VCaP (cell line): ENCODE data around the gene VAT1L.
A peak's percentile ranks its signal among the peaks of the same experiment; 100 is the strongest.

Experiments
- H3K27ac ChIP-seq: fragments of 450-650 bp; 2 replicates; pipeline ENCODE4 v1.5.1; 2017
- TF ChIP-seq, protein P1 (sequence below): fragments of 450-650 bp; conservative IDR thresholded peaks from 2 replicates; pipeline ENCODE4 v1.5.1; 2017; ENCODE audit warnings: mild to moderate bottlenecking, moderate library complexity

VAT1L gene

DNA sequence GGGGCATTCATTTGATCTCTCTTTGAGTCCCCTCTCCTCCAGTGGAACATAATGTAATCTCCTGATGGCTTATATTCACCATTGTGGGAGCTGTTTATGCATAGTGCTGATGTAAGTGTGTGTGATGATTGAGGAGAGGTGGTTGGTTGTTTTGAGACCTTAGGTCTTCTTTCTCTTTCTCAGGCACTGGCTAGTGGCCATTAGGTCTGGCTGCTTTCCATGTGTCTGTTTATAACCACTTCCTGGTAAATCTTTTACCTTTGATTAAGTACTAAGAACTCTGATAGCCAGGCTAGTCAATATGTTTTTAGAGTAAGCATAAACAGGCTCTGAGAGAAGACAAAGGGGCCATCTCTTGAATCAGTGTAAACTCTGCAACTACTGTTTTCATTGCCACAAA is 27.9 kb downstream of the VAT1L start:
- peak overlapping the region; percentile 60 for H3K27ac ChIP-seq
- TF ChIP-seq, protein P1, sequence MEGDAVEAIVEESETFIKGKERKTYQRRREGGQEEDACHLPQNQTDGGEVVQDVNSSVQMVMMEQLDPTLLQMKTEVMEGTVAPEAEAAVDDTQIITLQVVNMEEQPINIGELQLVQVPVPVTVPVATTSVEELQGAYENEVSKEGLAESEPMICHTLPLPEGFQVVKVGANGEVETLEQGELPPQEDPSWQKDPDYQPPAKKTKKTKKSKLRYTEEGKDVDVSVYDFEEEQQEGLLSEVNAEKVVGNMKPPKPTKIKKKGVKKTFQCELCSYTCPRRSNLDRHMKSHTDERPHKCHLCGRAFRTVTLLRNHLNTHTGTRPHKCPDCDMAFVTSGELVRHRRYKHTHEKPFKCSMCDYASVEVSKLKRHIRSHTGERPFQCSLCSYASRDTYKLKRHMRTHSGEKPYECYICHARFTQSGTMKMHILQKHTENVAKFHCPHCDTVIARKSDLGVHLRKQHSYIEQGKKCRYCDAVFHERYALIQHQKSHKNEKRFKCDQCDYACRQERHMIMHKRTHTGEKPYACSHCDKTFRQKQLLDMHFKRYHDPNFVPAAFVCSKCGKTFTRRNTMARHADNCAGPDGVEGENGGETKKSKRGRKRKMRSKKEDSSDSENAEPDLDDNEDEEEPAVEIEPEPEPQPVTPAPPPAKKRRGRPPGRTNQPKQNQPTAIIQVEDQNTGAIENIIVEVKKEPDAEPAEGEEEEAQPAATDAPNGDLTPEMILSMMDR, result no peak

DNA sequence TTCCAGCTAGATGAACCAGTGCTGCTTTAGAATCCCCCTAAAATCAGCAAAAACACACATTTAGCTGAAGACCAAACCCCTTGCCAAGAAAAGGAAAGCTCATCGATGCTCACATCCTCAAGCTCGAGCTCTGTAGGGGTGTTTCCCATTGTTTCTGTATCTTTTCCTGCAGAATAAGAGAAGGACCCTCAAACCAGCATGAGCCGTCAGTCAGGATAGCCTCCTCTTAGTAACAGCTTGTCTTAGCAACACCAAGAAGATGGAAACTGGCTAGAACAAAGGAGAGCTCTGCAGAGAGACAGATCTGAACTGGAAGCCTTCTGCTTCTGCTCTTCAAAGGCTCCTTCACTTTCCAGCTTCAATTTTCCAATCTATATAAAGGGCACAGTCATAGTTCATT is 32.0 kb downstream of the VAT1L start:
- TF ChIP-seq, protein P1, result no peak
- H3K27ac ChIP-seq, result no peak overlapping the region

DNA sequence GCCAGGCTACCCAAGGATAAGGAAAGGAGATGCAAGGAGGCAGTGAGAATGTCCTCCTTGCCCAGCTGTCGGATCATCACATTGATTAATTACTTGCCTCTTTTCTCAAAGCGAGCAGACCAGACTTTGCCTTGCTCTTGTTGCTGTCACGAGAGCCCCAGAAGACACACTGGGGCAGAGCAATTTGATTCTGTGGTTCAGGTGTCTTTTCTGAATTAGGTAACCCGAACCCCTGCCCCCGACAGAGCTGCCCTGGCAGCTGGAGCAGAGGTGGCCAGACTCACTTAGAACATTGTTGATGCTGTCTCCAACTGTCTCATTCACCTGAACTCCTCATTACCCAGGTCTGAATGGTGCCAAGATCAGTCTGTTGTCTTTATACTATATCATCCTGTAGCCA is 34.3 kb downstream of the VAT1L start:
- TF ChIP-seq, protein P1, result no peak
- H3K27ac ChIP-seq, result no peak overlapping the region

DNA sequence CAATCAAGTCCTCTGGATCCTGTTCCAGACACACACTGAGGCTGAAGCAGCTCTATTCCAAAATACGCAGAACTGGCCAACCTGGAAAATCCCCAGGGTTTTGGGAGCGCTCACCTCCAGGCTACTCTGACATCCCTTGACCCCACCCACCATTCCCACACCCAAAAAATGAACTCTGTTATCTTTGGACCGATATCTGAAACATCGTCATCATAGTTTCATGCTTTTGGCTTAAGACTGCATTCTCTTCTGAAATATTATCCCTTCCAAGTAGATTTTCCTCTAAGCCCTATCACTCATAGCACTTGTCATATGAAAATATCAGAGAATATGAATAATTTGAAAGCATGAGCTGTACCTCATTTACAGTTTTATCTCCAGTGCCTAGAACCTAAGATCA is 34.7 kb downstream of the VAT1L start:
- TF ChIP-seq, protein P1, result no peak
- no peak overlapping the region for H3K27ac ChIP-seq

DNA sequence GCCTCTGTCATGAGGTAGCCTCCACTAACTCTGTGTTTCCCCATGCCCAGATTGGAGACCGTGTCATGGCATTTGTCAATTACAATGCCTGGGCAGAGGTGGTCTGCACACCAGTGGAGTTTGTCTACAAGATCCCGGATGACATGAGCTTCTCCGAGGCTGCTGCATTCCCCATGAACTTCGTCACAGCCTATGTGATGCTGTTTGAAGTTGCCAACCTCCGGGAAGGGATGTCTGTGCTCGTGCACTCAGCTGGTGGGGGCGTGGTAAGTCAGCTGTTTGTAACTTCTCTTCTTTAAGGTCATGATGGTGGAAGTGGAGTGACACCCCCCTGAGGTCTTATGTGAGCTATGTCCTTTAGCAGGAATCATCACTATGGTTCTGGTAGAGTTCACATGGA is 36.8 kb downstream of the VAT1L start:
- TF ChIP-seq, protein P1, result no peak
- no peak overlapping the region for H3K27ac ChIP-seq

DNA sequence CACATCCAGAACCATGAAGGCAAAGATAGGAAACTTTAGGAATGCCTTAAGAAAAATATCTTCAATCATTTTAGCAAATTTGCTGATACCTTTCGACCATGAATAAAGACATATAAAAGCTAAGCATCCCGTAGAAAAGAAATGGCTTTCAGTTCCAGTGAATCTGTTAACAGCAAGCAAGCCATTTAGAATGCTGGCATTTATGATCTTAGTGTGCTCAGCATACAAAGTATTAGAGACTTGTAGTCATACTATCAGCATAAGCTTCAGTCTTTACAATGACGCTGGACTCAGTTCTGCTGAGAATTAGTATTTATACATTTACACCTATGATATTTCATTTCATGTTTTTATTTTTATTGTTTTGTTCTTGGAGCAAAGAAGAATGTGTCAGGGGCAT is 38.7 kb downstream of the VAT1L start:
- TF ChIP-seq, protein P1, result no peak
- H3K27ac ChIP-seq, result no peak overlapping the region

DNA sequence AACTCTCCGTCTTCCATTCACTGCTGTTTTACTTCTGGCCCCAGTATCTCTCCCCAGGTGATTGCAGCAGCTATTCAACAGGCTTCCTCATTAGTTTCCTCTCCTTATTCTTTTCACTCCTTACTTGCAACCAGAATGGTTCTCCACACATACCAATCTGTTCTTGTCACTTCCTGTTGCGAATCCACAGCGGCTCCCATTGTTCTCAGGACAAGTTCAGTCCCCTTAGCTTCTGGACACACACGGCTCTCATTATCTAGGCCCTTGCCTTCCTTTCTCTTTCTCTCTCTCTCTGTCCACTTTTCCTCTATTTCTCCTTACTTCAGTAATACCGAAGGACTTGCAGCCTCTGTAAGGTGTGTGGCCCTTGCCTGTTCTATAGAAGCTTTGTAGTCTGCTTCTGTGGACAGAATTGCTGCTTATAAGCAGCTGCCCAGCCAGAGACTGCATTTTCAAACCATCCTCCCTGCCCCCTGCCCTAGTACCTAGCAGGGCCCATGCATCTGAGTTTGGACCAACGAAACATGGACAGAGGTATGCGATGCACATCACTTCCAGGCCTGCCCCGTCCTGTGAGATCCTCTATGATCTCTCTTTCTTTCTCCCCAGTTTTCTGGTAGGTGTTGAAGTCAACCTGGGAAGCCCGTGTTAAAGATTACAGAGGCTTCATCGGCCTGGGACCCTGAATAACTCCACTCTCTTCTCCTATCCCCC is 45.7 kb downstream of the VAT1L start:
- TF ChIP-seq, protein P1, result no peak
- H3K27ac ChIP-seq, result no peak overlapping the region
